GM21528 (cell line): ENCODE results near the gene PRPF6.

Experiments used
- ATAC-seq: cut with Tn5 transposase; IDR thresholded peaks from one replicate; pipeline ENCODE4 v1.9.1; 2021; ENCODE audit warnings: mild to moderate bottlenecking, moderate library complexity; ENCODE audit not compliant: unreplicated experiment, low FRiP score

The PRPF6 gene

DNA sequence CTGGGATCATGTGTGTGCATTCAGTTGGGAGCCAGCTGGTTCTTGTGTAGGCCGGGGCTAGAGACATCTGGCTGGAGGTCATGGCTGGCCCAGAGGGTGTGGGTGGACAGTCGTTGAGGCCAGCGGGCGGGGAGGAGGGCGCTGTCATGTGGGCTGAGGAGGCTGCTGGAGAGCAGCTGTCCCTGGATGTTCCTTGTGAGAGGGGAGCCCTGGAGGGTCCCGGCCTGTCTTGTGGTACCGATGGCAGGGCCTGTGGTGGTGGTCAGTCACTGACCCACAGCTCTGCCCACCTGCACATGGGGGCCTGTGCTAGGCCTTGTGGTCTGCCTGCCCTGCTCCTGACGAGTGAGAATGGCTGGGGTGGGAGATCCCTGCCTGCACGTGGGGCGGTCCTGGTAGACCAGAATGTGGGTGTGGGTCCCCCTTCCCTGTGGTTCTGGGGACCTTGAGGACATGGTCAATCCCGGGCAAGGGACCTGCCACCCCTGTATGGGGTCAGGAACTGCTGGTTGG, 53.1 kb downstream of the PRPF6 start:
- no peak for ATAC-seq

DNA sequence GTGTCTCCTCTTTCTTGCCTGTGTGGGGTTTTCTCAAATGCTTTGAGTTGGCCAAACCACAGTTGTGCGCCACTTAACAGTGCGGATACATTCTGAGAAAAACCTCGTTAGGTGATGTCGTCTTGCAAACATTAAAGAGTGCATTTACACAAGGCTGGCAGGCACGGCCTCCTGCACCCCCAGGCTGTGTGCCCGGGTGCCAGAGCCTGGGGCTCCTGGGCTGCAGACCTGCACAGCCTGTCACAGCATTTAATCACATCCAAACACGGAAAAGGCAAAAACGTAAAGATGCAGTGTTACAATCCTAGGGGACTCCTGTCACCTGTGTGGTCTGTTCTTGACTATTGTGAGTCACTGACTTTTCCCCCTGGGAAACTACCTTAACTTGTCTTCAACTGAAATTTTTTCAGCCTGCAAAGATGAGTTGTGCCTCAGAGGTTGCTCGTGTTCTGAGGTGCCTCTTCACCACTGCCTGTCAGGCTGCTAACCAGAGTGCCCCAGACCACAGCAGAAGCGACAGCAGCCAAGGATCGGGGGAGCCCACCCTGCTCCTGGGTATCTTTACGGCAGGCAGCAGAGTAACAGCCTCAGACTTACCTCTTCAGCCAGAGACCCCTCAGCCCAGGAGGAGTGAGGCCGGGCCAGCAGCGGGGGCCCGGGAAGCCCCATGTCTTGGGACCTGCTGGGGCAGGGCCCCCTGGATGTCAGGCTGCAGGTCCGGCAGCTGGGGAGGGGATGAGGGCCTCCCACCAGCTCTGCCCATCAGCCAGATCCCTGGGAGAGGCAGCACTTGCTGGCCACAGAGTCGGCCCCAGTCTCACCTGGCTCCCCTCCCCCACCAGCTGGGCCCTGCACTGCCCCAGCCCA, 54.4 kb downstream of the PRPF6 start:
- no peak for ATAC-seq

GRCh38 chr20:64035933-64036345, 55.0 kb downstream of the PRPF6 start, which contains the start of gene C20orf204:
C20orf204 (plus strand) TSS chr20:64036182; CDS start chr20:64036324, 142 bp downstream.
- no peak for ATAC-seq

- ATAC-seq = no peak
Measured at GRCh38 chr20:64036346-64037198, 55.6 kb downstream of the PRPF6 start.

GRCh38 chr20:64037199-64037497, 56.2 kb downstream of the PRPF6 start:
- no peak for ATAC-seq

- no peak for ATAC-seq
Measured at GRCh38 chr20:64037498-64038213, 56.7 kb downstream of the PRPF6 start.

DNA sequence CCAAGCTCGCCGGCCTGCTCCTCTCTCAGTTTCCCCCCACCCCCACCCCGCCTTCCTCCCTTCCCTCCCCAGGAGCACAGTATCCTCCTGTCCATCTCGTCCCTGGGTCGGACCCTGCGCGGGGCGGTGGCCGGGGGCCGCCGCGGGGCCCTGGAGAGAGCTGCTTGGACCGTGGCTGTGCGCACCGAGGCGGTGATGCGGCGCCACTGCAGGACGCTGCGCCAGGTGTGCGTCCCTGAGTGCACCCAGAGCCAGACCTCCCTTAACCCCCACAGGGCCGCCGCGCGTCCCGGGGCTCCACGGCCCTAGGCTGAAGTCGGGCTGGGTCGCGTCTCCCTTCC, 57.3 kb downstream of the PRPF6 start:
- peak; percentile 18 for ATAC-seq

- peak; percentile 58 for ATAC-seq
Measured at GRCh38 chr20:64038565-64039292, 57.8 kb downstream of the PRPF6 start.

- ATAC-seq = no peak
Measured at GRCh38 chr20:64039293-64040160, 58.6 kb downstream of the PRPF6 start.

DNA sequence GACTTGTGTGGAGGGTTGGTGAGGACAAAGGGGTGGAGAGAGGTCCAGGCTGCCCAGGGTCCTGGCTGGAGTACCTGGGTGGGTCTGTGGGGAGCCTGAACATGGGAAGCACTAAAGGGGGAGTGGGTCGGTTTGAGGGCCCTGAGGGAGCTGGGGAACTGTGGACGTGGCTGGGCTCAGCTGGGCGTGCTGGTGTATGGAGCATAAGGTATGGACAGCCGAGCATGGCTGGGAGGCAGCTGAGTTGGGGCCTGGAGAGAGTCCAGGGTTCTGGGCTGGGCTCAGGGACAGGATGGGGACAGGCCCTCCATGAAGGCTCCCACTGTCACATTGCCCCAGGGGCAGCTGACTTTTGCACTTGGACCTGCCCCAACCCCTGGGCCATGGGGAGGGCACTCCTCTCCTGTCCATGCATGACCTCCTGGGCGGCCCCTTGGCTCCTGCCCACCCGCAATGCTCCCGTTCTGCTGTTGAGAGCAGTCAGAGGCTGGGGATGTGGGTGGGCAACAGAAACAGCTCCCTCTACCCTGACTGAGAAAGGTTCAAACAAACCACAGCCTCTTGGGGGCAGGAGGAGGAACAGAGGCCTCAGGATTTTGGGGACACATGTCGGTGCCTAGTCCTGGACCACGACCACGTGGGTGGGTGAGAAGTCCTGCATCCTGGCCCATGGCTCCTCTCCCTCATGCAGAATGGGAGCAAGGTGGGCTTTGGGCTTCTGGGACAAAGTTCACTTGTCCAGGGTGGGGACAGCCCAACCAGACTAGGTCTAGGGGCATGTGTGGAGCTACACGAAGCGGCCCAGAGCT, 59.5 kb downstream of the PRPF6 start:
- ATAC-seq = no peak

DNA sequence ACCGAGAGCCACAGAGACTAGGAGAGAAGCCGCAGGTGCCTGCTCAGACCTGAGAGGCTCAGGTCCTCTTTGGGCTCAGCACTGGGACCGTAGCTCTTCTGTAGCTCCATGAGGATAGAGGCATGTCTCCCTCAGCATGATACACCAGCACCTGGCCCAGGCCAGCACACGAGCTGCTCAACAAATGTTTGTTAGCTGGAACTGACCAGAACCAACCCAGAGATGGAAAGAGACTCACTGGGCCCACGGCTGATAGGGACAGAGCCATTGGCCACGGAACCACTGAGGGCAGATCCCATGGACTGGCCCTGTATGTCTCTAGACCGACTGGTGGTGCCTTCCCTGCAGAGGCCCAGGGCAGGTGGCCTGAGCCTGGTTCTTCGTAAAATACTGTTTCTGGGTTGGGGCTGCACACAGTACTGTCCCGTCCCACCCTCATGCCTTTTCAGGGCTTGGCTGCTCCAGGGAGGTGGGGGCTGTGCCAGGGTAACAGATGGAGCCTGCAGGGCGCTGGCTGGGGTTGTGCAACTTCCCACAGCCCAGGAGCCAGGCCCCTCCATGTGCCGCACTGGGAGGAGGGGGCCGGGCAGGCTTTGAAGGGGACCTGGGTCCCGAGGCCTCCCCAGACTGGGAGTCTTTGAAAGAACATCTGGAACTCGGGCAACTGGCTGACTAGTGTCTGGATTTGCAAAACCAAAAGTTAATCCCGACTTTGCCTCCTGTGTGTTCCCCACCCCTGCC, 60.3 kb downstream of the PRPF6 start:
- no peak for ATAC-seq

GRCh38 chr20:64041781-64042053, 60.8 kb downstream of the PRPF6 start:
- ATAC-seq = no peak

DNA sequence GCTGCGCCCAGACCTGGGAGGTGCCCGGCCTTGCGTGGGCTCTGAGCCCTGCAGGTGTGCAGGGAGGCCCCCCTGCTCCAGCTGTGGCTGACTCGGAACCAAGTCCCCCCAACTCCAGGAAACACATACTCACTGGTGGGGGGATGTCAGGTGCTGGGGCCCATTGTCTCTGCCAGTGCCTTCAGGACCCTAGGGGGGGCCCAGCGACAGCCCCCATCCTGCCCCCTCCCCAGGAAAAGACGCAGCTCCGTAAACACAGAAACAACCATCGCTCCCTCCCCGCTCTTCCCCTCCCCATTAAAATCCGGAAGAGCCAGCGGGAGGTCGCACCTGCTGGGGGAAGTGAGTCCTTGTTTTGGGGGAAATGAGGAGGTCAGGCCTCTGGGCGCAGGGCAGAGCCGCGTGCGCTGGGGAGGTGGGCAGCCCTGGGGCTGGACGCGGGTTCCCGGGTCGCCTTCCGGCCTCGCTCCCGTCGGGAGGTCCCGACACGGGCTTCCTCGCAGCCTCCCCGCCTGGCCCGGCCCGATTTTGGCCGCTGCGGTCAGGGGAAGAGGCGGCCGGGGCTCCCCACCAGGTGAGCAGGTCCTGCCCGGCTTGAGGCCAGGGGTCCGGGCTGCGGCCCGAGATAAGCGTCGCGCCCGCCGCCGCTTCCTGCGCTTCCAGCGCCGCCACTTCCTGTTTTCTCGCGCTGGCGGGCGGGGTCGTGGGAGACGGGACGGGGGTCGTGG, 61.3 kb downstream of the PRPF6 start:
- no peak for ATAC-seq

DNA sequence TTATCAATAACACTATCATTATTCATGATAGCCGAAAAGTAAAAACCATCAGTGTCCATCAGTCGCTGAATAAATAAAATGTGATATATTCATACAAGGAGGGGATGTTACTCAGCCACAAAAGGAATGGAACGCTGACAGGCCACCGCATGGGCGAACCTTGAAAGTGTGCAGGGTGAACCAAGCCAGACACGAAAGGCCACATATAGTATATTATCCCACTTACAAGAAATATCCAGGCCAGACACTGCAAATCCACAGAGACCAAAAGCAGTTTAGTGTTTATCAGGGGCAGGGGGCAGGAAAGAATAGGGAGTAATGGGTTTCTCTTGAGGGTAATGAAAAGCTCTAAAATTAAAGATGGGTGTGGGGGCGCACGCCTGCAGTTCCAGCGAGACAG, 62.8 kb downstream of the PRPF6 start:
- ATAC-seq = no peak

DNA sequence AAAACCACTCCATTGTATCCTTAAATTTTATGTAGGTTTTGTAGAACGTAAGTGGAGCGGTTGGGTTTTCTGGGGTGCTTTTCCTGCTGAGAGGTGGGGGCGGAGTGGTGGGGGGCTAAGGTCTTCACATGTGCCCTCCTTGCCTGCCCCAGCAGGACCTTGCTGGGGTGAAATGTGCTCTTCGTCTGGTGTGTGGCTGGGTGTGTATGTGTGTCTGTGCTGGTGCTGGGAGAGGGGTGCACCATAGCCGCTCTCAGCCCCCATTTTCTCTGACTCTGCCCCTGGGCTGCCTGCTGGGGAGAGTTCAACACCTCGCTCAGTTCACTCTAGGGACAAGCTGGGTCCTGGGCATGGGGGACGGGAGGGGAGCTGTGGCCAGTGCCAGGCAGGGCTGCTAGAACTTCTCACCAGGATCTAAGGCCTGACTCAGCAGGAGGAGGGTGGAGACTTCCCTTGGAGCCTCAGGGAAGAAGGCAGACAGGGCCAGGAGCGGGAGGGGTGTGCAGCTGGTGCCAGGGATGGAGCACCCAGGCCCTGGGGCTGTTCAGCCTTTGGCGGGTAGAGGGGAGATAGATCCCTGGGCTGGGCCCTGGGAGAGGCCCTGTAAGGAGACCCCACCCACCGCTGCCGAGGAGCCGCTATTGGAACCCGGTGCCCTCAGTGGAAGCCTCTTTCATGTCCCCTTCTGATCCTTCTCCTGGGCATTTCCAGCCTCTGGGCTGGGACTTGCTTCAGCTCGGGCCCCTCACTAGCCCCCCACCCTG, 63.7 kb downstream of the PRPF6 start:
- ATAC-seq = no peak

GRCh38 chr20:64045346-64046011, 64.5 kb downstream of the PRPF6 start:
- no peak for ATAC-seq
